Activated CD8-positive, alpha-beta T cell treated with anti-CD3 and anti-CD28 coated beads for 36 hours (primary cell): ENCODE measurements around the gene HERC2. TPM values are rescaled to one million over a fixed set of nuclear protein-coding genes. Genes with fewer than 3 reads are reported as not detected.

Source experiments
- ATAC-seq: fragments of 200-7000 bp; cut with Tn5 transposase; one replicate; pipeline ENCODE4 v1.10.0; 2021; ENCODE audit warnings: mild to moderate bottlenecking, moderate library complexity
- CTCF ChIA-PET: fragments of 350-600 bp; sonication (Branson Sonifier 250); formaldehyde crosslinking; loops from one replicate; lab custom pipeline; 2021; ENCODE audit warnings: antibody characterized with exemption; lab: Charles Lee
- POLR2A ChIA-PET: fragments of 350-600 bp; sonication (Branson Sonifier 250); formaldehyde crosslinking; loops from one replicate; lab custom pipeline; 2021; ENCODE audit warnings: antibody characterized with exemption; lab: Charles Lee
- DNase-seq: peaks from one replicate; pipeline ENCODE4 v3.0.0-alpha.2; 2020
- H3K27ac Mint-ChIP-seq: one replicate; pipeline ENCODE4 v1.8.0; 2021; ENCODE audit warnings: mild to moderate bottlenecking, mixed read lengths
- H3K27me3 Mint-ChIP-seq: one replicate; pipeline ENCODE4 v1.8.0; 2021; ENCODE audit warnings: mixed read lengths
- H3K36me3 Mint-ChIP-seq: one replicate; pipeline ENCODE4 v1.8.0; 2021; ENCODE audit warnings: low read depth, mixed read lengths
- H3K4me1 Mint-ChIP-seq: one replicate; pipeline ENCODE4 v1.8.0; 2021; ENCODE audit warnings: low read depth, mixed read lengths
- H3K4me3 Mint-ChIP-seq: one replicate; pipeline ENCODE4 v1.8.0; 2021; ENCODE audit warnings: mild to moderate bottlenecking, moderate library complexity, mixed read lengths
- H3K9me3 Mint-ChIP-seq: one replicate; pipeline ENCODE4 v1.8.0; 2021; ENCODE audit warnings: mixed read lengths
- intact Hi-C: fragments of 100-400 bp; cut with micrococcal nuclease; formaldehyde crosslinking; loops from one replicate; pipeline ENCODE4 v1.10.0; 2022
- total RNA-seq, 2 experiments: library from RNA; stranded (reverse); gene quantifications; one replicate each; pipeline ENCODE4 v1.2.3, GENCODE V29; 2021
- TF ChIP-seq, protein P1 (sequence below): fragments of 200-600 bp; IDR thresholded peaks from one replicate; pipeline ENCODE4 v1.8.0; 2022; ENCODE audit warnings: antibody characterized with exemption, mild to moderate bottlenecking

The HERC2 gene
- total RNA-seq, 2 experiments from 2014 or later: 29.5 to 32.3 TPM

DNA sequence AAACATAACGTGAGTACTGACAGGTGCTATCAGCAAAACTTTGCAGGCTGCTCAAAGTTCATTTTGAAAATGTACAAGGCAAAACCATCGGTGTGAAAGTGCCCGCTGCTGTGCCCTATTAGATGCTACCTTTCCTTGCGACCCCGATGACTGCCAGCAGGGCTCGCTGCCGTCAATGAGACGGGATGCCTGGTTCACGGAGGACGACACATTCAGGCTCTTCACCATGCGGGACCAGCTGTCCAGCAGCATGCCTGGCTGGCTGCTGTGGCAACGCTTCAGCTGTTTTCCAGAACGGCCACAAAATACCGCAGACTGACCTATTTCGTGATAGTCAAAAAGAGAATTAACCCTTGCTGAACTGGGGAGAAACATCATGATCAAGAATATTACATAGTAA lies 130.1 kb downstream of the HERC2 start:
- Mint-ChIP-seq H3K27me3 (no peaks in the 10 kb centered on the region), H3K36me3 (peaks cover 24% of the 10 kb centered on the region), H3K27ac (no peak overlapping the region), H3K4me1 (no peaks in the 10 kb centered on the region), H3K9me3 (no peaks in the 10 kb centered on the region), H3K4me3 (no peak overlapping the region)
- ATAC-seq: no peak
- POLR2A ChIA-PET: no interaction called here
- DNase-seq: no peak
- CTCF ChIA-PET: no interaction called here
- intact Hi-C loops: no loop called here
- TF ChIP-seq, protein P1, sequence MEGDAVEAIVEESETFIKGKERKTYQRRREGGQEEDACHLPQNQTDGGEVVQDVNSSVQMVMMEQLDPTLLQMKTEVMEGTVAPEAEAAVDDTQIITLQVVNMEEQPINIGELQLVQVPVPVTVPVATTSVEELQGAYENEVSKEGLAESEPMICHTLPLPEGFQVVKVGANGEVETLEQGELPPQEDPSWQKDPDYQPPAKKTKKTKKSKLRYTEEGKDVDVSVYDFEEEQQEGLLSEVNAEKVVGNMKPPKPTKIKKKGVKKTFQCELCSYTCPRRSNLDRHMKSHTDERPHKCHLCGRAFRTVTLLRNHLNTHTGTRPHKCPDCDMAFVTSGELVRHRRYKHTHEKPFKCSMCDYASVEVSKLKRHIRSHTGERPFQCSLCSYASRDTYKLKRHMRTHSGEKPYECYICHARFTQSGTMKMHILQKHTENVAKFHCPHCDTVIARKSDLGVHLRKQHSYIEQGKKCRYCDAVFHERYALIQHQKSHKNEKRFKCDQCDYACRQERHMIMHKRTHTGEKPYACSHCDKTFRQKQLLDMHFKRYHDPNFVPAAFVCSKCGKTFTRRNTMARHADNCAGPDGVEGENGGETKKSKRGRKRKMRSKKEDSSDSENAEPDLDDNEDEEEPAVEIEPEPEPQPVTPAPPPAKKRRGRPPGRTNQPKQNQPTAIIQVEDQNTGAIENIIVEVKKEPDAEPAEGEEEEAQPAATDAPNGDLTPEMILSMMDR: no peak

DNA sequence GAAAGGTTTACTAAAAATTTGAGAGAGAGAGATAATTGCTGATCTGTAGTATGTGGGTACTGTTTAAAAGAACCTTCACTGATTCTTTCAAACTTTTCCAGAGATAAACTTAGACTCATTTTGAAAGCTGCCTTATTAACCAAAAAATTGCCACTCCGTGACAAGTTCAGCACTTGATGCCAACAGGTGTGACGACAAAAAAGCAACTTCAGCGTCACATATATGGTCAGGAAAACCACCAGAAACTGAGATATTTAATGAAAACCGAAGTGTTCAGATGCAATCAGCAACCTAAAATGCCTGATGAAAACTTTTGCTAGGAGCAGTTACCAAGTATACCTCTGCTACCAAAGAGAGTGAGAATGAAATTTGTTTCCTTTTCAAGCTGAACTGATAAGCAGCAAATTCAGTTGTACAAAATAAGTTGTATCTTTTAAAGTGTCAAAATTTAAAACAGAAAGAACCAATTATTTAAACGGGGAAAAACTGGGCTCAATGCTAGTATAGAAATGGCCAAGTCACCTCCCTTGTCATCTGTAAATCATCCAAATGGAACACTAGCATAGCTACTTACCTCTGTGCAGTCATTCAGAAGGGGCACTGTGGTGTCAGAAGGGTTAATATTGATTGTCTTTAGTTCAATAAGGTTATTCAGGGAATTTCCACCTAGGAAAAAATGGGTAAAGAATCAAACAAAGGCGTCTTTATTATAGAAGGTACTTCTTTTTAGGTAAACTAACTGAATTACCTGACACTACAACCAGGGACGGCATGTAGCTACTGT lies 131.4 kb downstream of the HERC2 start:
- CTCF ChIA-PET: no interaction called here

GRCh38 chr15:28185148-28185895 lies 136.7 kb downstream of the HERC2 start:
- POLR2A ChIA-PET: no interaction called here
- TF ChIP-seq, protein P1: no peak

More for the DNA sequence above, 131.4 kb downstream of the HERC2 start:
- DNase-seq: no peak
- Mint-ChIP-seq H3K27ac (no peak overlapping the region), H3K4me3 (no peak overlapping the region), H3K9me3 (no peaks in the 10 kb centered on the region), H3K27me3 (no peaks in the 10 kb centered on the region), H3K4me1 (no peaks in the 10 kb centered on the region), H3K36me3 (peaks cover 18% of the 10 kb centered on the region)
- ATAC-seq: no peak
- TF ChIP-seq, protein P1: no peak
- intact Hi-C loops: no loop called here
- POLR2A ChIA-PET: no interaction called here

GRCh38 chr15:28184166-28184565 lies 137.8 kb downstream of the HERC2 start:
- Mint-ChIP-seq H3K36me3 (peaks cover 10% of the 10 kb centered on the region), H3K9me3 (no peaks in the 10 kb centered on the region), H3K4me1 (no peaks in the 10 kb centered on the region), H3K27me3 (no peaks in the 10 kb centered on the region), H3K27ac (no peak overlapping the region), H3K4me3 (no peak overlapping the region)
- DNase-seq: no peak
- ChIA-PET POLR2A (no interaction called here), CTCF (no interaction called here)
- ATAC-seq: no peak
- intact Hi-C loops: no loop called here
- TF ChIP-seq, protein P1: no peak

More at GRCh38 chr15:28185148-28185895, 136.7 kb downstream of the HERC2 start:
- peaks cover 6% of the 10 kb centered on the region for H3K36me3 Mint-ChIP-seq
- H3K9me3 Mint-ChIP-seq: no peaks in the 10 kb centered on the region
- no peak overlapping the region for H3K27ac Mint-ChIP-seq
- CTCF ChIA-PET: no interaction called here
- no peaks in the 10 kb centered on the region for H3K27me3 Mint-ChIP-seq
- DNase-seq (no peak), ATAC-seq (no peak)
- no peaks in the 10 kb centered on the region for H3K4me1 Mint-ChIP-seq
- H3K4me3 Mint-ChIP-seq: no peak overlapping the region
- intact Hi-C loops: no loop called here

DNA sequence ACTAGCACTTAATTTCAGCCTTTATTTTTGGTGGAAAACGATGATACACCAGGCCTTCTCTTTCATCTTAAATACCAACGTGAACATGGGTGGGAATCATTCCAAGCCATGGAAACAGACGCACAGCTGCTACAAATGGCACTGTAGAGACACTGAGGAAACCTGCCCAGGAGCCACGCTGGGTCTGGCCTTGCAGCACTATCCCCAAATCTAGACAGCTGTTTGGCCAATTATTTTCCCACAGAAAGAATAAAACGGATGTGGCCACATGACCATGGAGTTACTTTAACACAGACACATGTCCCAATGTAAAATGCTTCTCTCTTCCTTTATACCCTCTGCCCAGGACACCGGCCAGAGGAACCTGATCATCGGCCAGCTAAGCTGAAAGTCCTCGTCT lies 139.2 kb downstream of the HERC2 start:
- TF ChIP-seq, protein P1: no peak
- H3K36me3 Mint-ChIP-seq: peaks cover 7% of the 10 kb centered on the region
- H3K4me3 Mint-ChIP-seq: no peak overlapping the region
- CTCF ChIA-PET: no interaction called here
- no peaks in the 10 kb centered on the region for H3K4me1 Mint-ChIP-seq
- H3K9me3 Mint-ChIP-seq: no peaks in the 10 kb centered on the region
- ATAC-seq (no peak), DNase-seq (no peak)
- no peaks in the 10 kb centered on the region for H3K27me3 Mint-ChIP-seq
- intact Hi-C loops: no loop called here
- POLR2A ChIA-PET: no interaction called here
- no peak overlapping the region for H3K27ac Mint-ChIP-seq
